HEK293 (cell line): Measurements from ENCODE around the gene NUFIP2.

Source experiments
- CTCF ChIA-PET: fragments of 350-600 bp; formaldehyde crosslinking; extraction: SDS; loops from one replicate; lab custom pipeline; 2021; ENCODE audit warnings: antibody characterized with exemption; lab: Yijun Ruan, JAX
- POLR2A ChIA-PET: fragments of 300-600 bp; formaldehyde crosslinking; extraction: SDS; loops from one replicate; lab custom pipeline; 2020; ENCODE audit warnings: antibody characterized with exemption, inconsistent platforms; lab: Yijun Ruan, JAX
- H3K27ac ChIP-seq: fragments of 200-500 bp; sonication (Bioruptor generic); 2 replicates; pipeline ENCODE4 v1.5.1; 2014; ENCODE audit warnings: low read depth, low read length, control low read depth, inconsistent platforms; ENCODE audit errors: extremely low read depth
- H3K36me3 ChIP-seq, 2 experiments: fragments of 200-500 bp in 1 of 2; sonication (Bioruptor generic) in 1 of 2; 1 replicate in 1 of 2; 2 replicates in 1 of 2; pipeline ENCODE4 v1.5.1; 2014 to 2017; ENCODE audit warnings: inconsistent platforms in 2 of 2, low read length in 2 of 2; ENCODE audit not compliant: control insufficient read depth in 2 of 2, insufficient read depth in 1 of 2
- H3K4me1 ChIP-seq: fragments of 200-500 bp; sonication (Bioruptor generic); 2 replicates; pipeline ENCODE4 v1.5.1; 2014; ENCODE audit warnings: mild to moderate bottlenecking, low read length, inconsistent platforms; ENCODE audit not compliant: control insufficient read depth, insufficient read depth
- H3K4me3 ChIP-seq: 2 replicates; pipeline ENCODE4 v1.5.1; 2011; ENCODE audit warnings: low read depth, mild to moderate bottlenecking, control low read depth, low read length, moderate library complexity
- H3K9me3 ChIP-seq: fragments of 200-500 bp; sonication (Bioruptor generic); 2 replicates; pipeline ENCODE4 v1.5.1; 2014; ENCODE audit warnings: low read depth, low read length, inconsistent platforms; ENCODE audit not compliant: control insufficient read depth, insufficient read depth
- BCL6B ChIP-seq: fragments of 450-650 bp; formaldehyde crosslinking; IDR thresholded peaks from 2 replicates; pipeline ENCODE4 v1.5.1; 2017; ENCODE audit warnings: missing biosample characterization, missing genetic modification characterization
- GFI1B ChIP-seq: fragments of 450-650 bp; formaldehyde crosslinking; IDR thresholded peaks from 2 replicates; pipeline ENCODE4 v1.5.1; 2016; ENCODE audit warnings: missing biosample characterization, missing genetic modification characterization
- HIC1 ChIP-seq: fragments of 450-650 bp; formaldehyde crosslinking; IDR thresholded peaks from 2 replicates; pipeline ENCODE4 v1.5.1; 2016; ENCODE audit warnings: missing biosample characterization, missing genetic modification characterization
- KLF10 ChIP-seq: fragments of 450-650 bp; IDR thresholded peaks from 2 replicates; pipeline ENCODE4 v1.5.1; 2018; ENCODE audit warnings: missing biosample characterization, mild to moderate bottlenecking, missing genetic modification characterization
- PRDM10 ChIP-seq: fragments of 450-650 bp; formaldehyde crosslinking; IDR thresholded peaks from 2 replicates; pipeline ENCODE4 v1.5.1; 2016; ENCODE audit warnings: missing biosample characterization, missing genetic modification characterization
- ZNF10 ChIP-seq: fragments of 450-650 bp; formaldehyde crosslinking; IDR thresholded peaks from 2 replicates; pipeline ENCODE4 v1.5.1; 2017; ENCODE audit warnings: missing biosample characterization, missing genetic modification characterization
- ZNF148 ChIP-seq: fragments of 450-650 bp; formaldehyde crosslinking; IDR thresholded peaks from 2 replicates; pipeline ENCODE4 v1.5.0; 2017; ENCODE audit warnings: missing biosample characterization, missing genetic modification characterization, borderline replicate concordance
- ZNF202 ChIP-seq: fragments of 450-650 bp; formaldehyde crosslinking; IDR thresholded peaks from 2 replicates; pipeline ENCODE4 v1.5.1; 2016; ENCODE audit warnings: missing biosample characterization, missing genetic modification characterization, borderline replicate concordance
- ZNF266 ChIP-seq: fragments of 450-650 bp; formaldehyde crosslinking; IDR thresholded peaks from 2 replicates; pipeline ENCODE4 v1.5.1; 2016; ENCODE audit warnings: missing biosample characterization, missing genetic modification characterization, low read depth
- ZNF274 ChIP-seq, 2 experiments: fragments of 200-500 bp in 1 of 2; fragments of 450-650 bp in 1 of 2; sonication (Bioruptor generic) in 1 of 2; formaldehyde crosslinking in 1 of 2; IDR thresholded peaks; 2 replicates each; pipeline versions ENCODE4 v1.5.1 to v1.6.1; 2014 to 2016; ENCODE audit warnings: borderline replicate concordance in 1 of 2, inconsistent platforms in 1 of 2, low read length in 1 of 2, missing biosample characterization in 1 of 2, missing genetic modification characterization in 1 of 2
- ZNF350 ChIP-seq: fragments of 450-650 bp; formaldehyde crosslinking; IDR thresholded peaks from 2 replicates; pipeline ENCODE4 v1.5.0; 2017; ENCODE audit warnings: missing biosample characterization, mild to moderate bottlenecking, missing genetic modification characterization
- ZNF394 ChIP-seq: fragments of 450-650 bp; formaldehyde crosslinking; IDR thresholded peaks from 2 replicates; pipeline ENCODE4 v1.5.1; 2016; ENCODE audit warnings: missing biosample characterization, missing genetic modification characterization, mild to moderate bottlenecking, moderate library complexity, borderline replicate concordance
- ZNF423 ChIP-seq: fragments of 450-650 bp; formaldehyde crosslinking; IDR thresholded peaks from 2 replicates; pipeline ENCODE4 v1.5.1; 2016; ENCODE audit warnings: missing biosample characterization, missing genetic modification characterization
- ZNF785 ChIP-seq: fragments of 450-650 bp; formaldehyde crosslinking; IDR thresholded peaks from 2 replicates; pipeline ENCODE4 v1.5.1; 2016; ENCODE audit warnings: missing biosample characterization, missing genetic modification characterization
- ZNF792 ChIP-seq: fragments of 450-650 bp; formaldehyde crosslinking; IDR thresholded peaks from 2 replicates; pipeline ENCODE4 v1.5.1; 2016; ENCODE audit warnings: missing biosample characterization, missing genetic modification characterization
- ZNF830 ChIP-seq: fragments of 450-650 bp; IDR thresholded peaks from 2 replicates; pipeline ENCODE4 v1.5.0; 2018; ENCODE audit warnings: missing biosample characterization, missing genetic modification characterization, low read depth, mild to moderate bottlenecking, moderate library complexity

Gene NUFIP2

GRCh38 chr17:29291163-29291752 is 2.7 kb downstream of the NUFIP2 start (continued):
- TF ChIP-seq HIC1 (tag by site-specific recombination), result no peak
- TF ChIP-seq ZNF792, result no peak
- no peak for TF ChIP-seq ZNF785 (tag by site-specific recombination)
- TF ChIP-seq ZNF394 (tag by site-specific recombination), result peak; percentile 10; the same call in 1 of the 2 replicates
- TF ChIP-seq ZNF274 (IDR thresholded peaks at IDR 0.05; ENCODE audit: low read length), result no peak
- TF ChIP-seq ZNF274 (tag by site-specific recombination; IDR thresholded peaks at IDR 0.05; ENCODE audit: borderline replicate concordance), result no peak
- no peak for TF ChIP-seq GFI1B (tag by site-specific recombination)

GRCh38 chr17:29289852-29290251 is 4.1 kb downstream of the NUFIP2 start:
- Histone ChIP-seq H3K9me3 (no peaks in the 10 kb centered on the region), H3K36me3 (peaks cover 58 to 62% of the 10 kb centered on the region in 2 experiments)
- CTCF ChIA-PET, result interaction anchor here (0.6 to 3.5 kb wide), 9 partner anchors 9 to 166 kb away, joined by 3 to 36 read pairs (median 18); no protein-coding TSS in a partner anchor
- TF ChIP-seq ZNF148 (tag by site-specific recombination), result no peak
- TF ChIP-seq KLF10 (tag by site-specific recombination), result no peak
- TF ChIP-seq ZNF266, result no peak
- no peak for TF ChIP-seq PRDM10 (tag by site-specific recombination)
- no peak for TF ChIP-seq ZNF350 (tag by site-specific recombination)
- TF ChIP-seq BCL6B (tag by site-specific recombination), result no peak
- no peak for TF ChIP-seq ZNF10 (tag by site-specific recombination)
- no peak for TF ChIP-seq ZNF202 (tag by site-specific recombination)
- no peak for TF ChIP-seq ZNF423
- TF ChIP-seq ZNF830 (tag by site-specific recombination), result no peak
- TF ChIP-seq, all 188 proteins: peak for 0
- no peak overlapping the region for H3K4me3 ChIP-seq
- no peak overlapping the region for H3K27ac ChIP-seq
- POLR2A ChIA-PET, result interaction anchor here (1.3 kb wide), 1 partner anchor 84 kb away, joined by 3 read pairs; no protein-coding TSS in a partner anchor
- H3K4me1 ChIP-seq, result peaks cover 9% of the 10 kb centered on the region
